Measurements from ENCODE around the gene ATP2C2.

The ATP2C2 gene

DNA sequence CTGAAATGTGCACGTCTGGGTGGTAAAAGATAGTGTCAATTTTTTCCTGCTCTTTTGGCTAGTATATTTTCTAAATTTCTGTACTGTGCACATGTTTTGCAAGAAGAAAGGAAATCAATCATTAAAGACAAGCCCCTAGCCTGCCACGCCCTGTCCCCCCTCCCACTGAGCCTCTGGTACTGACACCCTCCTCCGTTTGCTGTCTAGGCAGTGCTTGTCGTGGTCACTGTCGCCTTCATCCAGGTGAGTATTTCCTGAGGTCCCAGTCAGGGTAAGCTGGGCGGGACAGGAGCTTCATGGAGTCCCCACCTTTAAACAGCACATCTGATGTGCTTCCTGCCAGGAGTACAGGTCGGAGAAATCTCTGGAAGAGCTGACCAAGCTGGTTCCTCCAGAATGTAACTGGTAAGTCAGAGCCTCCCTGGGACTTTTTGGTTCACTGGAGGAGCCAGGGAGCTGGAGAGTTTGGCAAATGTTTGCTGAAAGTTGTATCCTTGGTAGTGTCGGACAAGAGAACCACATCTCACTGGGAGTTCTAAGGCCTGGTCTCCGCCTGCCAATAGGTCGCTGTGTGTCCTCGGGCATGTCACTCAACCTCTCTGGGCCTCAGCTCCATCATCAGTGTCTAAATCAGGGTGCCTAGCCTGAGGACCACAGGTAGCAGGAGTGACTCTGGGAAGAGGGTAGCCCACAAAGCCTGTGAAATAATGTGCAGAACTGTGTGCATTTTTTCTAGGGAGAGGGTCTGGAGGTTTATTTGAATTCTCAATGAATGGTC lies 42.2 kb downstream of the ATP2C2 start:
- H3K27me3 ChIP-seq (ENCODE audit: control insufficient read depth in 1 of 2, insufficient read depth in 1 of 2, low read length in 2 of 2), result peaks cover 51 to 68% of the 10 kb centered on the region in 2 experiments
- WGBS, result 83% methylated on average over 11 of the region's 11 CpGs
- no peaks in the 10 kb centered on the region for H3K36me3 ChIP-seq (ENCODE audit: control insufficient read depth in 1 of 2, insufficient read depth in 2 of 2, low read depth in 1 of 2, low read length in 2 of 2)
- H2BK5ac ChIP-seq (ENCODE audit: low read depth, low read length, poor library complexity, severe bottlenecking), result no peak overlapping the region
- H3K18ac ChIP-seq (ENCODE audit: low read depth in 1 of 2, low read length in 2 of 2), result no peak overlapping the region
- H3K4me2 ChIP-seq (ENCODE audit: low read length, poor library complexity, severe bottlenecking), result no peak overlapping the region
- no peak overlapping the region for H4K91ac ChIP-seq (ENCODE audit: low read length)
- H2BK120ac ChIP-seq (ENCODE audit: low read depth, low read length), result no peak overlapping the region
- H2BK12ac ChIP-seq (ENCODE audit: low read length in 2 of 2), result no peak overlapping the region
- no peak overlapping the region for H3K4ac ChIP-seq (ENCODE audit: low read depth in 1 of 2, low read length in 2 of 2)
- H2BK15ac ChIP-seq (ENCODE audit: low read depth, poor library complexity, severe bottlenecking), result no peak overlapping the region
- peaks cover 2% of the 10 kb centered on the region for H3K9me3 ChIP-seq (ENCODE audit: control insufficient read depth, low read length)
- H2AK5ac ChIP-seq (ENCODE audit: low read length, severe bottlenecking), result no peak overlapping the region
- no peak overlapping the region for H3K23ac ChIP-seq (ENCODE audit: low read length in 2 of 2)
- H2AFZ ChIP-seq (ENCODE audit: low read depth, low read length), result no peak overlapping the region
- H3K4me3 ChIP-seq (ENCODE audit: insufficient read depth in 1 of 2, low read depth in 1 of 2, low read length in 2 of 2), result no peak overlapping the region
- H3K27ac ChIP-seq (ENCODE audit: low read length, poor library complexity, severe bottlenecking), result no peak overlapping the region
- H3K4me1 ChIP-seq (ENCODE audit: control insufficient read depth, insufficient read depth, low read depth, low read length), result no peaks in the 10 kb centered on the region
- DNase-seq, result no peak
- no peaks in the 10 kb centered on the region for H3K79me1 ChIP-seq (replicated peaks; ENCODE audit: low read length, poor library complexity, severe bottlenecking)
- H3K14ac ChIP-seq (ENCODE audit: low read length in 2 of 2), result no peak overlapping the region
- no peak overlapping the region for H3K9ac ChIP-seq (ENCODE audit: low read length)
- no peak overlapping the region for H4K8ac ChIP-seq (ENCODE audit: low read length)

DNA sequence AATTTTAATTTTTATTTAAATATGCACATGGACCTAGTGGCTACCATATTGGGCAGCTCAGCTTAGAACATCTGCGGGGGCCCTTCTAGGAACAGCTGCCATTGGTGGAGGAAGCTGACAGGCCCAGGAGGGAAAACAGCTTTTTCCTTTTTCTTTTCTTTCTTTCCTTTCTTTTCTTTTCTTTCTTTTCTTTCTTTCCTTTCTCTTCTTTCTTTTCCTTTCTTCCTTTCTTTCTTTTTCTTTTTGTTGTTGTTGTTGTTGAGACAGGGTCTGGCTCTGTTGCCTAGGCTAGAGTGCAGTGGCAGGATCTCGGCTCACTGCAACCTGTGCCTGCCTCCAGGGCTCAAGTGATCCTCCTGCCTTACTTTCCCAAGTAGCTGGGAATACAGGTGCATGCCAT lies 43.4 kb downstream of the ATP2C2 start:
- H3K9me3 ChIP-seq (ENCODE audit: control insufficient read depth, low read length), result peaks cover 2% of the 10 kb centered on the region
- H3K4me1 ChIP-seq (ENCODE audit: control insufficient read depth, insufficient read depth, low read depth, low read length), result no peaks in the 10 kb centered on the region
- H2BK120ac ChIP-seq (ENCODE audit: low read depth, low read length), result no peak overlapping the region
- H3K36me3 ChIP-seq (ENCODE audit: control insufficient read depth in 1 of 2, insufficient read depth in 2 of 2, low read depth in 1 of 2, low read length in 2 of 2), result no peaks in the 10 kb centered on the region
- no peak overlapping the region for H3K4me2 ChIP-seq (ENCODE audit: low read length, poor library complexity, severe bottlenecking)
- H2AFZ ChIP-seq (ENCODE audit: low read depth, low read length), result no peak overlapping the region
- H3K23ac ChIP-seq (ENCODE audit: low read length in 2 of 2), result no peak overlapping the region
- H3K79me1 ChIP-seq (replicated peaks; ENCODE audit: low read length, poor library complexity, severe bottlenecking), result no peaks in the 10 kb centered on the region
- H3K14ac ChIP-seq (ENCODE audit: low read length in 2 of 2), result no peak overlapping the region
- peaks cover 50 to 68% of the 10 kb centered on the region in 2 experiments for H3K27me3 ChIP-seq (ENCODE audit: control insufficient read depth in 1 of 2, insufficient read depth in 1 of 2, low read length in 2 of 2)
- H3K4me3 ChIP-seq (ENCODE audit: insufficient read depth in 1 of 2, low read depth in 1 of 2, low read length in 2 of 2), result no peak overlapping the region
- no peak overlapping the region for H2BK12ac ChIP-seq (ENCODE audit: low read length in 2 of 2)
- H3K27ac ChIP-seq (ENCODE audit: low read length, poor library complexity, severe bottlenecking), result no peak overlapping the region
- H2AK5ac ChIP-seq (ENCODE audit: low read length, severe bottlenecking), result no peak overlapping the region
- no peak overlapping the region for H2BK15ac ChIP-seq (ENCODE audit: low read depth, poor library complexity, severe bottlenecking)
- no peak overlapping the region for H2BK5ac ChIP-seq (ENCODE audit: low read depth, low read length, poor library complexity, severe bottlenecking)
- H4K8ac ChIP-seq (ENCODE audit: low read length), result no peak overlapping the region
- H3K9ac ChIP-seq (ENCODE audit: low read length), result no peak overlapping the region
- H4K91ac ChIP-seq (ENCODE audit: low read length), result no peak overlapping the region
- no peak overlapping the region for H3K18ac ChIP-seq (ENCODE audit: low read depth in 1 of 2, low read length in 2 of 2)
- no peak for DNase-seq
- 88% methylated on average over 2 of the region's 2 CpGs for WGBS
- H3K4ac ChIP-seq (ENCODE audit: low read depth in 1 of 2, low read length in 2 of 2), result no peak overlapping the region

DNA sequence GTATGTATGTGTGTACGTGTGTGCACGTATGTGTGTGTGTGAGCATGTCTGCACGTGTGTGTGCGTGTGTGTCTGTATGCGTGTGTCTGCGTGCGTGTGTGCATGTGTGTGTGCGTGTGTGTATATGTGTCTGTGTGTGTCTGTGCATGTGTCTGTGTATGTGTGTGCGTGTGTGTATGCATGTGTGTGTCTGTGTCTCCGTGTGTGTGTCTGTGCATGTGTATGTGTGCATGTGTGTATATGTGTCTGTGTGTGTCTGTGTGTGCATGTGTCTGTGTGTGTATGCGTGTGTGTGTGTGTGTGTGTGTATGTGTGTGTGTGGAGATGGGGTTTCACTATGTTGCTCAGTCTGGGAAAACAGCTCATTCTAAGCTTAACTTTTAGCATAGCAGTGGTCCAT lies 43.9 kb downstream of the ATP2C2 start:
- Histone ChIP-seq H2AK5ac (ENCODE audit: low read length, severe bottlenecking) (no peak overlapping the region), H3K79me1 (replicated peaks; ENCODE audit: low read length, poor library complexity, severe bottlenecking) (no peaks in the 10 kb centered on the region), H3K18ac (ENCODE audit: low read depth in 1 of 2, low read length in 2 of 2) (no peak overlapping the region), H3K4ac (ENCODE audit: low read depth in 1 of 2, low read length in 2 of 2) (no peak overlapping the region), H3K36me3 (ENCODE audit: control insufficient read depth in 1 of 2, insufficient read depth in 2 of 2, low read depth in 1 of 2, low read length in 2 of 2) (no peaks in the 10 kb centered on the region), H2BK120ac (ENCODE audit: low read depth, low read length) (no peak overlapping the region), H3K9me3 (ENCODE audit: control insufficient read depth, low read length) (peaks cover 2% of the 10 kb centered on the region), H3K4me3 (ENCODE audit: insufficient read depth in 1 of 2, low read depth in 1 of 2, low read length in 2 of 2) (no peak overlapping the region), H3K27me3 (ENCODE audit: control insufficient read depth in 1 of 2, insufficient read depth in 1 of 2, low read length in 2 of 2) (peaks cover 50 to 68% of the 10 kb centered on the region in 2 experiments), H3K9ac (ENCODE audit: low read length) (no peak overlapping the region), H3K14ac (ENCODE audit: low read length in 2 of 2) (no peak overlapping the region), H4K91ac (ENCODE audit: low read length) (no peak overlapping the region), H3K4me2 (ENCODE audit: low read length, poor library complexity, severe bottlenecking) (no peak overlapping the region), H2AFZ (ENCODE audit: low read depth, low read length) (no peak overlapping the region), H2BK5ac (ENCODE audit: low read depth, low read length, poor library complexity, severe bottlenecking) (no peak overlapping the region), H3K4me1 (ENCODE audit: control insufficient read depth, insufficient read depth, low read depth, low read length) (no peaks in the 10 kb centered on the region), H3K23ac (ENCODE audit: low read length in 2 of 2) (no peak overlapping the region), H2BK15ac (ENCODE audit: low read depth, poor library complexity, severe bottlenecking) (no peak overlapping the region), H3K27ac (ENCODE audit: low read length, poor library complexity, severe bottlenecking) (no peak overlapping the region), H4K8ac (ENCODE audit: low read length) (no peak overlapping the region), H2BK12ac (ENCODE audit: low read length in 2 of 2) (no peak overlapping the region)
- DNase-seq, result no peak
- WGBS, result 82% methylated on average over 10 of the region's 11 CpGs

DNA sequence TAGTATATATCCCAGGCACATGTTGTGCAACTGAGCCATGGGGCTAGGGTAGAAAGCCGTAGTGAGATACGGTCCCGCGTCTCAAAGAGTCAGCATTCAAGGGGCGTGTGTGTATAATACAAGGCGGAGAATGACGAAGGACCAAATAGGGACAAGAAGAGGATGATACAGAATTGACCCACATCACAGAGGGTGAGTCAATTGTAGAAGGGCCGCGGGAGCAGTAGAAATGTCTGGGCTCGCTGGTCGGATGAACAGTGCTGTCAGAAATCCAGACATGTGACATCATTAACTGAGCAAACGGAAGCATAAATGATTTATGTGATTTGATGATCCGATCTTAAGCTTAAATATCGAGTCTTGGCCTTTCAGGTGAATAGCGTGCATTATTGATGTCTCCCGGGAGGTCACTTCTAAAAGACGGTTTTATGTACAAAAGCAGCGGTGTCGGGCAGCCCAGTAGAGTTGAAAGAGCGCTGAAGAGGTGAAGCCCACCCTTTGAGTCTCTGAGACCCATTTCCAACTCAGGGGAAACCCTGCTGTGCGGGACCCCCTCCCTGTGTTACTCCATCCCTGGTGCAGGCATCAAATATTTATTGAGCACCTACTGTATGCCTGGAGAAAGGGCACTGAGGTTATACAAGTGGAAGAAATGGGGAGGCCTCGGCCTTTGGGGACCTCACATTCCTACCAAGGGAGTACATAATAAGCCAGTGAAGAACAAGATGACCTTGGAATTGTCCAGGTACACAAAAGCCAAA lies 45.1 kb downstream of the ATP2C2 start:
- Histone ChIP-seq H4K8ac (ENCODE audit: low read length) (no peak overlapping the region), H2AFZ (ENCODE audit: low read depth, low read length) (no peak overlapping the region), H2BK12ac (ENCODE audit: low read length in 2 of 2) (no peak overlapping the region), H4K91ac (ENCODE audit: low read length) (no peak overlapping the region), H3K79me1 (replicated peaks; ENCODE audit: low read length, poor library complexity, severe bottlenecking) (no peaks in the 10 kb centered on the region), H2AK5ac (ENCODE audit: low read length, severe bottlenecking) (no peak overlapping the region), H3K36me3 (ENCODE audit: control insufficient read depth in 1 of 2, insufficient read depth in 2 of 2, low read depth in 1 of 2, low read length in 2 of 2) (no peaks in the 10 kb centered on the region), H3K18ac (ENCODE audit: low read depth in 1 of 2, low read length in 2 of 2) (no peak overlapping the region), H3K9me3 (ENCODE audit: control insufficient read depth, low read length) (peaks cover 2% of the 10 kb centered on the region), H3K4me3 (ENCODE audit: insufficient read depth in 1 of 2, low read depth in 1 of 2, low read length in 2 of 2) (no peak overlapping the region), H3K14ac (ENCODE audit: low read length in 2 of 2) (no peak overlapping the region), H3K4me1 (ENCODE audit: control insufficient read depth, insufficient read depth, low read depth, low read length) (no peaks in the 10 kb centered on the region), H2BK5ac (ENCODE audit: low read depth, low read length, poor library complexity, severe bottlenecking) (no peak overlapping the region), H3K27ac (ENCODE audit: low read length, poor library complexity, severe bottlenecking) (no peak overlapping the region), H2BK15ac (ENCODE audit: low read depth, poor library complexity, severe bottlenecking) (no peak overlapping the region), H3K23ac (ENCODE audit: low read length in 2 of 2) (no peak overlapping the region), H3K9ac (ENCODE audit: low read length) (no peak overlapping the region), H3K4me2 (ENCODE audit: low read length, poor library complexity, severe bottlenecking) (no peak overlapping the region), H2BK120ac (ENCODE audit: low read depth, low read length) (no peak overlapping the region), H3K27me3 (ENCODE audit: control insufficient read depth in 1 of 2, insufficient read depth in 1 of 2, low read length in 2 of 2) (peaks cover 43 to 68% of the 10 kb centered on the region in 2 experiments), H3K4ac (ENCODE audit: low read depth in 1 of 2, low read length in 2 of 2) (no peak overlapping the region)
- WGBS, result 90% methylated on average over 21 of the region's 22 CpGs
- DNase-seq, result no peak
